GM19351 (cell line): ENCODE data around the gene HDGFL1.

Experiments
- ATAC-seq: cut with Tn5 transposase; IDR thresholded peaks from one replicate; pipeline ENCODE4 v1.9.1; 2021; ENCODE audit warnings: mild to moderate bottlenecking, moderate library complexity; ENCODE audit not compliant: unreplicated experiment

The HDGFL1 gene

GRCh38 chr6:22569281-22570184, at the start of gene HDGFL1:
Gene HDGFL1, plus strand, starts transcription at chr6:22569566. Its CDS starts 10 bp downstream, at chr6:22569576.
- ATAC-seq: no peak

DNA sequence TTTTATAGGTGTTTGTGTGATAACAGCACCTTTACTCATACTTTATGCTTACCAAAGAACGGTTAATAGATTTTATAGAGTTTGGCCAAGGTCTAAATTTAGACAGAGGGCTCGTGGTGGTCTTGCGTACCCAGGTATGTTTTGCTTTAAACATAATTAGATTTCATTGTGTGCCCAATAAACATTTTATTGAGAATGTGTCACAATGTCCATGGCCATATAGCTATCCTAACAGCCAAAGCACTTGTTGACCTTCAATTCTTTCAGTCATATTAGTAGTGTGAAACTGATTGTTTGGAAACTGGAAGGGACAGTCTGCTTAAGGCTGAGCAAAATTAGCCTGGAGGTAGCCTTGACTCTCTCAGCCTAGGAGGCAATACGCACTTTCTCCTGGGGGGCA, 48.3 kb upstream of the HDGFL1 start:
- ATAC-seq: no peak

- ATAC-seq: no peak
Observed at GRCh38 chr6:22526736-22527135, 42.6 kb upstream of the HDGFL1 start.

DNA sequence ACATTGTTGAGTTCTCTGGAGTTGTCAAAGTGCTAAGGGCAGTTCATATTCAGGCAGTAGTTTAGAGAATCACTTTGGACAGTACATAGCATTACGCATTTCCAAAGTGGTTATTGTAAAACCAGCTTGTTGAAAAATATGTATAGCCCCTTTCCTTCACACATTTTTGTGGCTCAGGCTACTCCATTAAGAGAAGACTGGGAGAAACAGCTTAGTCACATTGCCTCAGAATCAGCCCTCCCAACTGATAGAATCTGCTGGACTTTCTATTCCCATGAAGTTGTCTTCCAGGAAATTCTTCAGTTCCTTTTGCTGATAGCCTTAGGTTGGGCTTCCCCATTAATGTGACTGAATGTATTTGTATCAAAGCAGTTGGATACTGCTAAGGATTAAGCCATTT, 39.5 kb upstream of the HDGFL1 start:
- no peak for ATAC-seq

DNA sequence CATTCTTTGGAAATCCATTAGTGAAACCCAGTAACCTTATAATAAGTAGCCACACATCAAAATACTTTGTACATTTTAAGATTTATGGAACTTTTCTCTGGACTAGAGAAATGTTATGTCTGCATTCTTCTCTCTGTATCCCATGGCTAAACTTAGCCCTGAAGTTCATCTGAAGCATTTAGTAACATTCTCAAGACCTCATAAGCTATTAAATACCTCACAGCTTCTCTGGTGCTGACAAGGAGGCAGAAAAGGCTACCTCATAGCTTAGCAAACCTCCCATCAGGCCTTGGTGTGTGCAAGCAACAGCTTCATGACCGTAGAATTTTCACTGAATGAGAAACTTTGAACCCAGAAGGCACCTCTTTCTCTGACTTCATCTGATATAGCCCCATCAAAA, 38.9 kb upstream of the HDGFL1 start:
- ATAC-seq: no peak

- no peak for ATAC-seq
Observed at GRCh38 chr6:22536122-22536521, 33.2 kb upstream of the HDGFL1 start.

DNA sequence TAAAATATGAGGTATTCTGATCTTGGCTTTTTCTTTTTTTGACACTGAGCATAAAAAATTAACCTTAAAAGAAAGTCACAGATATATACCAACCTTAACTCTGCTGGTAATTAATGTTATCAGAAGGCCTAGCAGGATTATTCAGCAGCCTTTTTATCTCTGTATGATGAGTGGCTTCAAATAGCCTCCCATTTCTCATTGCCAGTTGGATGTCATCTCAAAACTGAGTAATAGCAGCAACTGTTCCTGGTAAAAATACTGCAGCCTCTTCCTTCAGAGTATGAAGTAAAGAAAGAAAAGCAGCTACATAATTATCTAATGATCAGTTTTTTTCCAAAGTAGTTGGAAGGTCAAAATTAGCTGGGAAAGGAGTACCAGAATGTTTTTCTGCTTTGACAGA, 24.9 kb upstream of the HDGFL1 start:
- ATAC-seq: no peak

GRCh38 chr6:22545051-22545450, 24.3 kb upstream of the HDGFL1 start:
- ATAC-seq: no peak

- ATAC-seq: no peak
Observed at GRCh38 chr6:22546236-22546635, 23.1 kb upstream of the HDGFL1 start.

GRCh38 chr6:22550971-22551670, 18.2 kb upstream of the HDGFL1 start:
- ATAC-seq: no peak

DNA sequence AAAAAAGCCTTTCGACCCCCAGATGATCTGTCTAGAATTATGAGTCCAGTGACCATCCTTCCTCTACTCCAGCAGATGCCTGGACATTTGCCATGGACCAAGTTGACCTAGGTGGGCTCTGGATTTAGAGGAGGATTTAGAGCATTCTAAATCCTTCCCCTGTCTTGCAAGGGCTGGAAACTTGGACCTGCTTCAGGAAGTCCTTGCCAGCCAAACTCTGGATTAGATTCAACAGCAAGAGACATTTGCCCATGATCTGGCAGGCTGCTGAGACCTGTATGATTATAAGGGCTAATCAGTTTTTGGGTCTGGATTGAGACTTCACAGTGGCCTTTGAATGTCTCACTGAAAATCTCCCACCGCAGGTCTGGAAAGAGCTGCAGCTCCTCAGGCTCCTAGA, 13.1 kb upstream of the HDGFL1 start:
- no peak for ATAC-seq

- no peak for ATAC-seq
Observed at GRCh38 chr6:22557007-22557406, 12.4 kb upstream of the HDGFL1 start.

DNA sequence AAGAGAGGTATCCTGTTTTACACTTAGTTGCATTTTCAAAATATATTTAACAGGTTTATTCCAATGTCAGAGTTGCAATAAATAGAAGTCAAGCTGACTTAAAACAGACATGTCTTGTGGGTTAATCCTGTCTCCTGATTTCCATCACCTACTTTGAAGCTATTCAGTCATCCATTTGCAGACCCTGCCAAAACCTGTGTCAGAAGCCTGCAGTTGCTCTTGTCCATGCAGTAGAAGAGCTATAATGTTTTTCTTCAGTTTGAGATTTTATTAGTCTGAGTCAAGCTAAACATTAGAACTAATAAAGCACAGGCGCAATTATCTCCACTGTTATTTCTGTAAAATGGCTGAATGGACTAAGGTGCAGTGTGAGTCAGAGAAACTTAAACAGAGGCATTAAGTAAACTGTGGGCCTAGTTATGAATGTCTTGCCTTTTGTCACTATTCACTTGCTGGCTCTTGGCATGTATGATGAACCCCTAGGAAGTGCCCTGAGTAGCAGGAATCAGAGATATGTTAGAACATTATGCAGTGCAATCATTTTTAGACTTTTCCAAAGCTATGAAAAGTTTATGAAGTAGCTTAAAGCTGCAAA, 11.0 kb upstream of the HDGFL1 start:
- no peak for ATAC-seq

- ATAC-seq: no peak
Observed at GRCh38 chr6:22568854-22569253, 512 bp upstream of the HDGFL1 start.

DNA sequence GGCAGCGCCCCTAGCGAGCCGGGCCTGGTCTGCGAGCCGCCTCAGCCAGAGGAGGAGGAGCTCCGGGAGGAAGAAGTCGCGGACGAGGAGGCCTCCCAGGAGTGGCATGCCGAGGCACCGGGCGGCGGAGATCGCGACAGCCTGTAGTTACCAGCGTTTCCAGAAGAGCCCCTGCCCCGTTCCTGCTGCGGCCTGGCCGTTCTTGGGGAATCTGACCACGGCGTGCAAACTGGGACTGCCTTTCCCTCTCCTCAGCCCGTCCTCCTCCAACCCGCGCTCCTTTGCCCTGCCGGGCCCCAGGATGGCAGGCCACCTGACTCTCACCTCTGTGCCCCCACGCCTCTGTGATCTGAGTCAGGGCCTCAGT, 802 bp downstream of the HDGFL1 start:
- ATAC-seq: no peak

- no peak for ATAC-seq
Observed at GRCh38 chr6:22575190-22575589, 5.8 kb downstream of the HDGFL1 start.

GRCh38 chr6:22579439-22579838, 10.1 kb downstream of the HDGFL1 start:
- ATAC-seq: no peak

DNA sequence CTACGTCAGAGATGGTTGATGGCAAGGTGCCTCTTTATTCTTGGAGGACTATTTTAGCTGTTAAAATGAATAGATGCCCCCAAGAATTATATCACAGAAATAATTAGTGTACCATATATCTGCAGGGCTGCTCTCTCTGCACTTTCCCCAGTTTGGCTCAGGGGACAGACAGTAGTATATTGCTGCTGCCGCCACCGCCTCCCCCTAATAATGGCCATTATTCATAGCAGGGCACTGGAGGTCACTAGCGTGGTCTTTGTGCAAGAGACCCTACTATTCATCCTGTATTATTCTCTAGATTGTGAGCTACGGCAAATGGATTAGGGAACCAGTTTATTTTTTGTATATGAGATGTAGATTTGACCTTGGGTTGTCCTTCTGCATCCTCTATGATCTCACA, 11.0 kb downstream of the HDGFL1 start:
- no peak for ATAC-seq

DNA sequence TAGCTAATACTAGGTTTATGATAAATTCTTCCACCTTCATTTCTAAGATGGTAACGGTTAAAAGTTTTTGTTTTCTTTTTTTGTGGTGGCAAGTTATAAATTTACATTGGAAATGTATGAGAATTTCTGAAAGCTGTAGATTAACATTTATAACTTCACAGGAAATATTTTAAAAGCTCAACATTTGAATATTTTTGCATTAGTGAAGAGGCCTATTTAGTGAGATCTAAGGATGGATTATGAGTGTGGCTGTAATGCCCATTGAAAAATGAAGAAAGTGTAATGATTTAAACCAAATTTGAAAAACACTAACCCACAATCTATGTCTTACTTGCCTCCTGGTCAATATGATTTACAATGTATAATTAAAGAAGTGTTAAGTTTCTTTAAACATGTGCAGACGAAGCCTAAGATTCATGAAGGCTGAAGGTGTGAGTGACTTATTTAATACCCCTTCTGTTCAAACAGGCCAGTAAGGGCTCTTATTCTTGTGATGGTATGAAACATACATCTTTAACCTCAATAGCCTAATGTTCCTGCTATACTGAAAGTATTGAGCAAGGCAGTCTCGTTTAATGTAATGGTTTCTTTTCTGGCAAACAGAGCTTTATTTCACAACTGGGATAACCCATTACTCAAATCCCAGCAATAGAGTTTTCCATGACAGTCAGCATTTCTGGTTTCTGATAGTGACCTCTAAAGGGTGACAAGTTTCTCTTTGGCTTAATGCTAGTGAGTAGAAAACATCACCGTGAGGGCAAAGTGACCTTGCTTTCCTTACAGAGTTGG, 13.2 kb downstream of the HDGFL1 start:
- ATAC-seq: no peak

- ATAC-seq: no peak
Observed at GRCh38 chr6:22583230-22583629, 13.9 kb downstream of the HDGFL1 start.

DNA sequence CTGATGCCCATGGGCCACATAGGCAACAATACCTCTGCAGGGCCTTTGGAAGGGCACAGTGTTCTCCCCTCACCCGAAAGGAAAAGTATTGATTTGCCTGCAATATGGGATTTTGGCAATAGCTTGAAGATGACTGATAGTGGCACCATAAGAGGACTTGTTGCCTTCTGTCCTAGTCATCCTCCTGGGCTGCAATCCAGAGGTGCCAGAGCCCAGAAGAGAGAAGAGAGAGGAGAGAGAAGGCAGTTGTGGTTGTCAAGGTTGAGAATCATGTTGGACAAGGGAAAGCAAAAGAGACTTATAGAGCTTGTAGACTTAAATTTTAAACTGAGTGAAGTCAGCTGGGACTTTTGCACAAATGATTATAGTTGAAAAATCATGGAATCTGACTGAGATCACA, 14.6 kb downstream of the HDGFL1 start:
- no peak for ATAC-seq
